ENCODE data around the gene AK9. TPM values are rescaled to one million over a fixed set of nuclear protein-coding genes. Genes with fewer than 3 reads are reported as not detected.
A peak's percentile ranks its signal among the peaks of the same experiment; 100 is the strongest.

Gene AK9
- total and polyA plus RNA-seq, 4 donors = 1.1 to 5.3 (median 3.8) TPM

DNA sequence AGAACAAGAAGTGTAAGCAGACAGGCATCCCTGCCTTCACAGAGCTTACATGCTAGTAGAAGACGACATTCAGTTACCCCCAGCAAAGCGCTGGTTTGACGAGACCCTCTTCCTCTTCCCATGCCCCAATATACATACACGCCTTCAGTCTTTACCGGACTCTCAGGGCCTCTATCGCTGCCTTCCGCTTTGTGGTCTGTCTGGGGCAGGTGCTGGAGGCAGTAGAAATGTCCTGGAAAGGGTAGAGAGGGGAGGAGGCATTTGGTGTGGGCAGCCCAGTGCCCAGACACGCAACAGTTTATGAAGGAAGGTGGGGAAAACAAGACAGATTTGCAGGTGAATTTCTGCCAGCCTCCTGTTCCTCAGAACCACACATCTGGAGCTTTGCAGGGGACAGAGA is 244.5 kb downstream of the AK9 start:
- H3K4me3 ChIP-seq (ENCODE audit: low read depth in 1 of 3, low read length in 3 of 3) = no peak overlapping the region
- peaks cover 0 to 3% (median 2%) of the 10 kb centered on the region in 4 donors for H3K36me3 ChIP-seq (ENCODE audit: control insufficient read depth in 4 of 4, insufficient read depth in 3 of 4, low read depth in 1 of 4, low read length in 3 of 4)
- H3K4me1 ChIP-seq (ENCODE audit: control insufficient read depth in 4 of 4, insufficient read depth in 4 of 4, low read length in 3 of 4) = peaks cover 0 to 2% (median under 1%) of the 10 kb centered on the region in 4 donors
- no peak overlapping the region for H3K9ac ChIP-seq (ENCODE audit: low read depth in 1 of 2, low read length in 2 of 2)
- H3K27me3 ChIP-seq (ENCODE audit: control insufficient read depth in 4 of 4, insufficient read depth in 4 of 4, low read length in 3 of 4) = no peaks in the 10 kb centered on the region
- no peak for TF ChIP-seq SP1 (IDR thresholded peaks at IDR 0.05)
- no peaks in the 10 kb centered on the region for H3K9me3 ChIP-seq (ENCODE audit: control insufficient read depth in 4 of 4, low read length in 3 of 4)
- DNase-seq (ENCODE audit: low spot score) = no peak
- no peak overlapping the region for H3K27ac ChIP-seq (ENCODE audit: low read depth in 1 of 2, low read length in 2 of 2)
- 94% methylated on average over 8 of the region's 8 CpGs for WGBS

- DNase-seq (ENCODE audit: low spot score) = no peak
- Histone ChIP-seq H3K36me3 (ENCODE audit: control insufficient read depth in 4 of 4, insufficient read depth in 3 of 4, low read depth in 1 of 4, low read length in 3 of 4) (peaks cover 0 to 3% (median 2%) of the 10 kb centered on the region in 4 donors), H3K4me1 (ENCODE audit: control insufficient read depth in 4 of 4, insufficient read depth in 4 of 4, low read length in 3 of 4) (peaks cover 0 to 7% (median 3%) of the 10 kb centered on the region in 4 donors), H3K9ac (ENCODE audit: low read depth in 1 of 2, low read length in 2 of 2) (no peak overlapping the region), H3K4me3 (ENCODE audit: low read depth in 1 of 3, low read length in 3 of 3) (no peak overlapping the region), H3K27me3 (ENCODE audit: control insufficient read depth in 4 of 4, insufficient read depth in 4 of 4, low read length in 3 of 4) (no peaks in the 10 kb centered on the region), H3K9me3 (ENCODE audit: control insufficient read depth in 4 of 4, low read length in 3 of 4) (no peaks in the 10 kb centered on the region), H3K27ac (ENCODE audit: low read depth in 1 of 2, low read length in 2 of 2) (no peak overlapping the region)
- TF ChIP-seq MAX (IDR thresholded peaks at IDR 0.05) (no peak), HNF4A (conservative IDR thresholded peaks at IDR 0.05) (no peak), YY1 (IDR thresholded peaks at IDR 0.05) (no peak), ZBTB33 (IDR thresholded peaks at IDR 0.05) (no peak), HNF4G (IDR thresholded peaks at IDR 0.05) (no peak), JUND (IDR thresholded peaks at IDR 0.05) (no peak), TAF1 (conservative IDR thresholded peaks at IDR 0.05) (no peak), CTCF (IDR thresholded peaks at IDR 0.05; ENCODE audit: low read depth, low read length, missing input control) (no peak), FOXA1 (IDR thresholded peaks at IDR 0.05) (no peak)
- WGBS = 90% methylated on average over 15 of the region's 15 CpGs
These were observed 244.9 kb downstream of the AK9 start for GRCh38 chr6:109446072-109446471.

- Histone ChIP-seq H3K9ac (ENCODE audit: low read depth in 1 of 2, low read length in 2 of 2) (no peak overlapping the region), H3K36me3 (ENCODE audit: control insufficient read depth in 4 of 4, insufficient read depth in 3 of 4, low read depth in 1 of 4, low read length in 3 of 4) (peaks cover 0 to 3% (median 2%) of the 10 kb centered on the region in 4 donors), H3K27ac (ENCODE audit: low read depth in 1 of 2, low read length in 2 of 2) (no peak overlapping the region), H3K4me3 (ENCODE audit: low read depth in 1 of 3, low read length in 3 of 3) (no peak overlapping the region), H3K27me3 (ENCODE audit: control insufficient read depth in 4 of 4, insufficient read depth in 4 of 4, low read length in 3 of 4) (no peaks in the 10 kb centered on the region), H3K9me3 (ENCODE audit: control insufficient read depth in 4 of 4, low read length in 3 of 4) (no peaks in the 10 kb centered on the region), H3K4me1 (ENCODE audit: control insufficient read depth in 4 of 4, insufficient read depth in 4 of 4, low read length in 3 of 4) (peaks cover 0 to 8% (median 4%) of the 10 kb centered on the region in 4 donors)
- DNase-seq (ENCODE audit: low spot score) = no peak
- TF ChIP-seq RAD21 (IDR thresholded peaks at IDR 0.05) = peak in 1 of 2 donors; percentile 6
- TF ChIP-seq MAX (IDR thresholded peaks at IDR 0.05) = no peak
- TF ChIP-seq GABPA (IDR thresholded peaks at IDR 0.05 in 1 of 2, conservative IDR thresholded peaks at IDR 0.05 in 1 of 2) = no peak
- no peak for TF ChIP-seq TAF1 (conservative IDR thresholded peaks at IDR 0.05)
- no peak for TF ChIP-seq FOXA1 (IDR thresholded peaks at IDR 0.05)
- TF ChIP-seq ZBTB33 (IDR thresholded peaks at IDR 0.05) = no peak
- 94% methylated on average over 9 of the region's 9 CpGs for WGBS
These were observed 245.6 kb downstream of the AK9 start for GRCh38 chr6:109445382-109445781.
